Kasumi-1 (cell line): ENCODE results near the gene ARL6IP4.

Experiments
- DNase-seq, 2 experiments: peaks; one replicate each; lab custom pipeline; 2025; lab: John Stamatoyannopoulos, UW

ARL6IP4 gene

GRCh38 chr12:122978507-122978955, 1.9 kb upstream of the ARL6IP4 start:
- DNase-seq: no peak

DNA sequence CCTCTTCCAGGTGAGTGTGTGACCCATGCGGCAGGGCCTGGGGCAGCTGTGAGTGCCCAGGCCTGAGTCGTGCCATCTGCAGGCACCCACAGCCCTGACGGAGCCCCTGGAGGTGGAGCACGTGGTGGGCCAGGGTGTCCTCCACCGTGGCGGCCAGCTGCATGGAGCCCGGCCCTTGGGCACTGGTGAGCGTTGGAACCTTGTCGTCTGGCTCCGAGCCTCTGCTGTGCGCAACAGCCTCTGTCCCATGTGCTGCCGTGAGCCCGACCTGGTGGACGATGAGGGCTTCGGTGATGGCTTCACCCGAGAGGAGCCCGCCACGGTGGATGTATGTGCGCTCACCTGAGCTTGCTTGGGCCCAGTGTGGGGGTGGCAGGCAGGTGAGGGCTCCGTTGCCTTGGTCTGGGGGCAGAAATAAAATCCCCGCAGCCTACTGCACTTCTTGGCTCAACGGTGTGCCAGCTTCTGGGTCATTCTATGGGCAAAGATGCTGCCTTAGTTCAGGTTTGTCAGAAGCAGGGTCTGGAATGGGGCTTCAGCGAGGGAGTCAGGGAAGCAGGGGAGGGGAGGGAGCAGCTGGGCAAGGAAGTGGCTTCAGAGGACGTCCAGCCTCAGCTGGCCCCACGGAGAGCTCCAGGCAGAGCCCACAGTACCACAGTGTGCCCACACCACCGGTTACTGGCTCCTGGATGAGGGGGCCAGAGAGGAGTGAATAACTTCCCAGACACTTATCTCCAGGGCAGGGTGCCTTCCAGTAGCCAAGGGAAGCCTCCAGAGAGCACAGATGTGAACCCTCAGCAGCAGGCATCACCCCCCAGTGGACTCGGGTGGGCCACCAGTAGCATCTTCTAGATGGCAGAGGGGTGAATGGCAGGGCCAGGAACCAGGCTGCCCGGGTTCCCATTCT, 1.2 kb upstream of the ARL6IP4 start:
- DNase-seq: no peak

- DNase-seq: peak in 1 of 2 experiments; percentile 32
These were observed 636 bp upstream of the ARL6IP4 start for GRCh38 chr12:122979908-122980182.

DNA sequence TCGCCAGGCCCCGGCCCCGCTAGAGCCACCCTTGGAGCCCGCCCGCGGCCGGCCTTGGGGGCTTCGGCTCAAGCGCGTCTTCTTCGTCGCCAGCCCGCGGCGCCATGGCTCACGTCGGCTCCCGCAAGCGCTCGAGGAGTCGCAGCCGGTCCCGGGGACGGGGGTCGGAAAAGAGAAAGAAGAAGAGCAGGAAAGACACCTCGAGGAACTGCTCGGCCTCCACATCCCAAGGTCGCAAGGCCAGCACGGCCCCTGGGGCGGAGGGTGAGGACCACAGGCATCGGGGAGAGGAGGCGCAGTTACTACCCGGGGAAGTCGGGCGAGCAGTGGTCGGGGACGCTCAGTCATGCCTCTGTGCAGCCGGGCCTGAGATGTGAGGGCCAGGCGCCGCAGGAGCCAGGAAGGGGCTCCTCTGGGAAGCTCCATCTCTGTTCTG, 573 bp downstream of the ARL6IP4 start:
- no peak for DNase-seq

GRCh38 chr12:122981587-122982476, 1.4 kb downstream of the ARL6IP4 start:
- DNase-seq: peak in 1 of 2 experiments; percentile 8

GRCh38 chr12:122982477-122982815, 2.0 kb downstream of the ARL6IP4 start:
- no peak for DNase-seq

DNA sequence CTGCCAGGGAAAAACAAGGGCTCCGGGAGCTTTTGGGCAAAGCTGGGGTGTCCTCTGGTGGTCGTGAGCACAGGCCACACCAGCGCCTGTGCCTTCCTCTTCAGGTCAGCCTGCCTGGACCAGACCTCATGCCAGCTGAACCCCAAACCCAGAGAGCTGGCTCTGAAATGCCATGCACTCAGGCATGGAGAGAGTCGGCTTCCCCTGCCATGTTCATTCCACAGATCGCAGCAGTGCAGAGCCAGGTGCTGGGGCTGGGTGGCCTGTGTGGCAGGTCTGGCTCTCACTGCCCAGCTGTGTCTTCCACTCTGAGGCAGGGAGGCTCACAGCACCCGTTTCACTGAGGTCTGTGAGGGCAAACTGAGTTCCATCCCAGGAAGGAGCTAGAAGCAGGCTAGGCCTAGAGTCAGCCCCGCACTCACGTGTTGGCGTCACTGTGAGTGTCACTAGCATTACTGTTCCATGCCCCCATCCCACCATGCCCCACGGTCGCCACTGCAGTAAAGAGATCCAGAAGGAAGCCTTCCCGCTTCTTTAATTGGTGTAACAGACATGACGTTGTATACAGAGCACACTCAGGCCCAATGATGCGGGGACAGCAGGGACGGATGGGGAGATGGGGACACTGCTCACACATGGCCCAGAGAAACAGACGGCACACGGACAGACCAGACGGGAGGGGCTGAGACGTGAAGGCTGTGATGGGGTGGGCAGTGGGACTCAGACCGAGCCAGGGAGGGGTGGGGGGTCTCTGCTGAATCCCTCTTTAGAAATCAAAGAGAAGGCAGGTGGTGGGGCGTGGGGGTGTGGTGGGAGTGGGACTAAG, 2.7 kb downstream of the ARL6IP4 start:
- DNase-seq: no peak

- DNase-seq: no peak
These were observed 3.5 kb downstream of the ARL6IP4 start for GRCh38 chr12:122983789-122984515.

GRCh38 chr12:122984612-122985337, 4.3 kb downstream of the ARL6IP4 start:
- no peak for DNase-seq

GRCh38 chr12:122985338-122986257, 5.1 kb downstream of the ARL6IP4 start:
- no peak for DNase-seq

GRCh38 chr12:122986258-122986871, 5.9 kb downstream of the ARL6IP4 start:
- no peak for DNase-seq

DNA sequence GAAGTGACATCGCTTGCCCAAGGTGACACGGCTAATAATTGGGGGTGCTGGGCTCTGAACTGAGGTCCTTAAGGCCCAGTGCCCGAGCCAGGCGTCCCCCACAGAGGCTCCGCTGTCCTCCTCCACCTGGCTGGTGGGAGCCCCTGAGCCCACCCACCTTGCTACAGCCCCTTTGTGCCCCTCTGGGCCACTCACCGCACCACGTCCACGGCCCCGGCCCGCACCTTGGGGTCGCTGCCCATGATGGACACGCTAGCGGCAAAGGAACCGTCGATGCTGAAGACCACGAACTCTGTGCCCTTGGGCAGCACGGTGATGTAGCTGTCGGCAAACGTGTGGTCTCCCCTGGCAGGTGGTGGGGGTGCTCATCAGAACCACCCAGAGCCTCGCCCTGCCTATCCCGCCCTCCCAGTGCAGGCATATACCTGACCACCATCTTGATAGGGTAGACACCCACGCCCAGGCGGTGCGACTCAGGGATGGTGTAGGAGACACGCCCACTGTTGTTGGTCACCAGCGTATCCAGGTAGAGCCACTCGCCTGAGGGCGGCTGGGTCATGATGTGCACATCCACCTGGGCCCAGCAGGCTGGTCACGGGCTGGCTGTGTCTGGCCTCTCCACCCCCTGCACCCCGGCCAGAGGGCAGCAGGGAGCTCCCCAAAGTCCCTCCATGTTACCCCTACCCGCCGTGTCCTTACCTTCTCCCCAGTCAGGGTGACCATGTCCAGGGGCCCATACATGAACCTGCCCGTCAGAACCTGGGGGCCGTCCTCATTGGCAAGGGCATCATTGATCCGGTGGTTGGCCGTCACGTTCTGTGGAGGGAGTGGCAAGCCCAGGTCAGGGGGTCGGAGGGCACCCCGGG, 6.8 kb downstream of the ARL6IP4 start:
- DNase-seq: no peak

GRCh38 chr12:122988036-122988435, 7.6 kb downstream of the ARL6IP4 start:
- DNase-seq: no peak

GRCh38 chr12:122988612-122989212, 8.2 kb downstream of the ARL6IP4 start:
- DNase-seq: no peak

DNA sequence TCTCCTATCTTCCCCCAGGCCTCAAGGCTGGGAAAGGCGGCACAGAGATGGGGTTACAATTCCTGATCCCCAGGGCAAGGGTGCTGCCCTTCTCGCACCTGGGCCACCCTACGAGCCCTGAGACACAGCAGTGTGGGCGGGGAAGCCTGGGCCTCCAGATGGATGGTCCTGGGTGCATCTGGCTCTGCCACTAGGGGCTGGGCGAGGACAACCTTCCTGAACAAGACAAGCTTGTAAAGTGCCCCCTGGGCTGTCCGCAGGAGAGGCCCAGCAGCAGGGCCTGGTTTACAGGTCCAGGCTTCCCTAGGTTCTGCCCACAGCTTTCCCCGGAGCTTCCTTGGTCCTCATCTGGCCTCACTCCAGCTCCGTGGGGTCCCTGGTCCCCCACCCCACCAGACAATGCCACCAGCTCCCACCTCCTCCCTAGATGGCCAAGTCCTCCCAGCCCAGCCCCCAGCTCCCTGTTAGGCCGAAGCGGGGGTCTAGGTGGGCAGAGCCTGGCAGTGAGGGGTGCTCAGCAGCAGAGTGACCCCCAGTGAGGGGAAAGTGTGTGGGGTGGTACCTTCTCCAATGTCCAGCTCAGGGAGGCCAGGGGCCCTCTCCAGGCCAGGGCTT, 8.9 kb downstream of the ARL6IP4 start:
- no peak for DNase-seq

- no peak for DNase-seq
These were observed 9.5 kb downstream of the ARL6IP4 start for GRCh38 chr12:122989874-122990419.

DNA sequence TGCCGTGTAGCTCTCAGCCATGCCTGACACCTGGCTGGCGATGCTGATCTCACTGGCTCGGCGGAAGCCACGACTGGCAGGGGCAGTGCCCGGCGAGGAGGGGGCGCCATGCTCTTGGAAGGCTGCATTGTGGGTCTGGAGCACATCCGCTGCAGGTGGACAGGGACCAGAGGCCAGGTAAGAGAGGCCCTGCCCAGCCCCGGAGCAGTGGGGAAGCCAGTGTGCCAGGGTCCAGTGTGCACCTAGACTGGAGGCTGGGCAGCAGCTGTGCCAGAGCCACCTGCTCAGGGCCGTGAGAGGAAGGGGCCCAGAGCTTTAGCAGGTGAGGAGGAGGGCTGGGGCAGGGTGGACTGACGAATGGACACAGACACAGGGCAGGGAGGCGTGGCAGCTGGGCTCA, 10.1 kb downstream of the ARL6IP4 start:
- no peak for DNase-seq
